B cell (primary cell): Measurements from ENCODE around the gene DDX54. TPM values are rescaled to one million over a fixed set of nuclear protein-coding genes. Genes with fewer than 3 reads are reported as not detected.
A peak's percentile ranks its signal among the peaks of the same experiment; 100 is the strongest.

ENCODE experiments used
- ATAC-seq: fragments of 200-7000 bp; cut with Tn5 transposase; one replicate; pipeline ENCODE4 v1.10.0; 2021; ENCODE audit warnings: low read depth, mild to moderate bottlenecking, moderate number of reproducible peaks, moderate library complexity
- CTCF ChIA-PET: fragments of 350-600 bp; sonication (Branson Sonifier 250); formaldehyde crosslinking; loops from one replicate; lab custom pipeline; 2021; ENCODE audit warnings: antibody characterized with exemption, inconsistent platforms; lab: Charles Lee
- POLR2A ChIA-PET: fragments of 350-600 bp; sonication (Branson Sonifier 250); formaldehyde crosslinking; loops from one replicate; lab custom pipeline; 2021; ENCODE audit warnings: antibody characterized with exemption; lab: Charles Lee
- DNase-seq: peaks from one replicate; pipeline ENCODE4 v3.0.0; 2013
- H2AFZ ChIP-seq: 2 replicates; pipeline ENCODE4 v1.6.1; 2012; ENCODE audit warnings: mild to moderate bottlenecking, low read depth, low read length; ENCODE audit not compliant: insufficient read depth, poor library complexity, severe bottlenecking
- H3K27ac ChIP-seq, 2 donors: 1 replicate in 1 of 2; 2 replicates in 1 of 2; pipeline ENCODE4 v1.5.1; 2012 to 2013; ENCODE audit warnings: low read length in 2 of 2, mild to moderate bottlenecking in 2 of 2, moderate library complexity in 1 of 2
- H3K27me3 ChIP-seq, 4 experiments: fragments of 200-600 bp in 1 of 4; sonication (generic) in 1 of 4; replicated peaks in 1 of 4; 1 replicate in 2 of 4; 2 replicates in 2 of 4; pipeline versions ENCODE4 v1.6.1 to v1.7.0; 2013 to 2016; ENCODE audit warnings: low read length in 3 of 4, mild to moderate bottlenecking in 2 of 4, mixed read lengths in 1 of 4, moderate library complexity in 1 of 4; ENCODE audit not compliant: insufficient read depth in 4 of 4, control insufficient read depth in 3 of 4; ENCODE audit errors: control extremely low read depth in 1 of 4
- H3K36me3 ChIP-seq, 2 experiments: replicated peaks in 1 of 2; 1 replicate in 1 of 2; 2 replicates in 1 of 2; pipeline versions ENCODE4 v1.6.1 to v1.7.1; 2013; ENCODE audit warnings: low read length in 1 of 2; ENCODE audit not compliant: insufficient read depth in 2 of 2, control insufficient read depth in 1 of 2; ENCODE audit errors: control extremely low read depth in 1 of 2, extremely low read depth in 1 of 2
- H3K4me1 ChIP-seq, 2 donors: fragments of 200-600 bp in 1 of 2; sonication (generic) in 1 of 2; 1 replicate in 1 of 2; 2 replicates in 1 of 2; pipeline versions ENCODE4 v1.5.1 to v1.6.1; 2013 to 2017; ENCODE audit warnings: low read length in 2 of 2; ENCODE audit not compliant: control insufficient read depth in 2 of 2, insufficient read depth in 2 of 2
- H3K4me2 ChIP-seq: replicated peaks from 2 replicates; pipeline ENCODE3; 2012; ENCODE audit warnings: mild to moderate bottlenecking, low read depth, low read length; ENCODE audit not compliant: poor library complexity, severe bottlenecking
- H3K4me3 ChIP-seq, 5 experiments: fragments of 200-600 bp in 1 of 5; sonication (generic) in 1 of 5; 1 replicate in 3 of 5; 2 replicates in 2 of 5; pipeline versions ENCODE4 v1.5.1 to v1.7.0; 2011 to 2016; ENCODE audit warnings: low read length in 4 of 5, mild to moderate bottlenecking in 4 of 5, low read depth in 2 of 5, control low read depth in 1 of 5, moderate library complexity in 1 of 5; ENCODE audit not compliant: insufficient read depth in 1 of 5; ENCODE audit errors: control extremely low read depth in 1 of 5, extremely low read depth in 1 of 5
- H3K79me2 ChIP-seq: fragments of 200-600 bp; sonication (generic); one replicate; pipeline ENCODE4 v1.6.0; 2016; ENCODE audit warnings: low read length; ENCODE audit not compliant: control insufficient read depth, insufficient read depth
- H3K9ac ChIP-seq: fragments of 200-600 bp; sonication (generic); 2 replicates; pipeline ENCODE4 v1.6.1; 2017; ENCODE audit warnings: mild to moderate bottlenecking, low read length, moderate library complexity
- H3K9me3 ChIP-seq, 3 donors: one replicate each; pipeline versions ENCODE4 v1.6.1 to v1.7.1; 2013; ENCODE audit warnings: low read length in 2 of 3; ENCODE audit not compliant: control insufficient read depth in 2 of 3, insufficient read depth in 1 of 3; ENCODE audit errors: control extremely low read depth in 1 of 3
- H4K20me1 ChIP-seq: 2 replicates; pipeline ENCODE4 v1.6.0; 2012; ENCODE audit warnings: mild to moderate bottlenecking, low read length; ENCODE audit not compliant: insufficient read depth, control insufficient read depth, poor library complexity, severe bottlenecking
- H3K27ac Mint-ChIP-seq: one replicate; pipeline ENCODE4 v1.8.0; 2021; ENCODE audit warnings: mixed read lengths
- H3K27me3 Mint-ChIP-seq: one replicate; pipeline ENCODE4 v1.8.0; 2021; ENCODE audit warnings: mixed read lengths
- H3K4me1 Mint-ChIP-seq: one replicate; pipeline ENCODE4 v1.8.0; 2021; ENCODE audit warnings: mixed read lengths
- H3K4me3 Mint-ChIP-seq: one replicate; pipeline ENCODE4 v1.8.0; 2021; ENCODE audit warnings: mixed read lengths
- H3K9me3 Mint-ChIP-seq: one replicate; pipeline ENCODE4 v1.8.0; 2022; ENCODE audit warnings: mixed read lengths; ENCODE audit not compliant: insufficient read depth
- EZH2 ChIP-seq: IDR thresholded peaks from 2 replicates; pipeline ENCODE4 v1.6.1; 2012; ENCODE audit warnings: borderline replicate concordance, low read depth, mild to moderate bottlenecking, moderate library complexity, low read length; ENCODE audit not compliant: insufficient read depth, poor library complexity, severe bottlenecking
- WGBS: methylation state at CpG from one replicate; pipeline ENCODE4 v1.1.5; 2013; ENCODE audit warnings: missing lambda C conversion rate; ENCODE audit not compliant: insufficient coverage; 5-methylcytosine and 5-hydroxymethylcytosine counted together
- intact Hi-C: fragments of 100-400 bp; cut with micrococcal nuclease; formaldehyde crosslinking; loops from one replicate; pipeline ENCODE4 v1.10.0; 2022
- polyA plus RNA-seq: library from polyadenylated mRNA; depleted of rRNA; stranded (reverse); fragments of >200 nt; gene quantifications from 2 replicates; pipeline ENCODE4 v1.2.3, GENCODE V29; 2012
- total RNA-seq, 2 donors: library from RNA; stranded (reverse); fragments of 120-200 nt in 1 of 2; gene quantifications; 1 replicate in 1 of 2; 2 replicates in 1 of 2; pipeline versions ENCODE4 v1.2.3 to v1.2.4, GENCODE V29; 2013 to 2022
- TF ChIP-seq, protein P1 (sequence below): fragments of 200-600 bp; IDR thresholded peaks from one replicate; pipeline ENCODE4 v1.8.0; 2022; ENCODE audit warnings: antibody characterized with exemption, mild to moderate bottlenecking

DDX54 gene
- total and polyA plus RNA-seq, 2 donors (not counting 1 experiment from before 2014, with no cell fraction given): 55.4 to 101 TPM

DNA sequence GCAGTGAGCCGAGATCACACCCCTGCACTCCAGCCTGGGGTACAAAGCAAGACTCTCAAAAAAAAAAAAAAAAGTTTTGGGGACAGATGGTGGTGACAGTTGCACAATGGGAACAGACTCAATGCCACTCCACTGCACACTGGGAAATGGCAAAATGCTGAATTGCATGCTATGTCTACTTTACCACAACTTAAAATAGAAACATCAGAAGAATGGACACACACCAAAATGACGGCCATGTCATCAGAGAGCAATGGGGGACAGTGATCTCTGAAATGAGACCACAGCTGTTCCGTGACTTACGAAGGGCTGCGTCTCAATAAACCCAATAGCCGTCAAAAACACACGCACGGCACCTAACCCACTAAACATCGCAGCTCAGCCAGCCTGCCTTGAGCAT is 13.7 kb downstream of the DDX54 start:
- Histone ChIP-seq H2AFZ (no peak overlapping the region), H3K27ac (no peak overlapping the region), H3K27me3 (no peaks in the 10 kb centered on the region), H3K4me3 (no peak overlapping the region), H3K36me3 (peaks cover 8 to 86% of the 10 kb centered on the region in 2 experiments), H3K4me2 (no peak overlapping the region), H3K9ac (no peak overlapping the region), H3K9me3 (peaks cover 0 to 1% (median under 1%) of the 10 kb centered on the region in 3 donors), H3K79me2 (peaks cover 39% of the 10 kb centered on the region), H4K20me1 (peaks cover 51% of the 10 kb centered on the region), H3K4me1 (peaks cover 20 to 30% of the 10 kb centered on the region in 2 donors)
- ChIA-PET CTCF (interaction anchor here (0.7 to 8.0 kb wide), 13 partner anchors 14 to 271 kb away, joined by 3 to 127 read pairs (median 4); partner anchors contain the start of gene RASAL1), POLR2A (interaction anchor here (0.7 to 1.3 kb wide), 3 partner anchors 13 to 123 kb away, joined by 4 to 6 read pairs (median 5); no protein-coding TSS in a partner anchor)
- Mint-ChIP-seq H3K27ac (peak overlapping the region; percentile 32), H3K9me3 (no peaks in the 10 kb centered on the region), H3K4me1 (peaks cover 37% of the 10 kb centered on the region), H3K4me3 (no peak overlapping the region), H3K27me3 (no peaks in the 10 kb centered on the region)
- no peak for ATAC-seq
- intact Hi-C loops: loop anchor here (5.0 kb wide), 1 partner anchor 94 kb away; no protein-coding TSS in a partner anchor
- 21% methylated on average over 4 of the region's 9 CpGs for WGBS
- TF ChIP-seq EZH2: no peak
- TF ChIP-seq, protein P1, sequence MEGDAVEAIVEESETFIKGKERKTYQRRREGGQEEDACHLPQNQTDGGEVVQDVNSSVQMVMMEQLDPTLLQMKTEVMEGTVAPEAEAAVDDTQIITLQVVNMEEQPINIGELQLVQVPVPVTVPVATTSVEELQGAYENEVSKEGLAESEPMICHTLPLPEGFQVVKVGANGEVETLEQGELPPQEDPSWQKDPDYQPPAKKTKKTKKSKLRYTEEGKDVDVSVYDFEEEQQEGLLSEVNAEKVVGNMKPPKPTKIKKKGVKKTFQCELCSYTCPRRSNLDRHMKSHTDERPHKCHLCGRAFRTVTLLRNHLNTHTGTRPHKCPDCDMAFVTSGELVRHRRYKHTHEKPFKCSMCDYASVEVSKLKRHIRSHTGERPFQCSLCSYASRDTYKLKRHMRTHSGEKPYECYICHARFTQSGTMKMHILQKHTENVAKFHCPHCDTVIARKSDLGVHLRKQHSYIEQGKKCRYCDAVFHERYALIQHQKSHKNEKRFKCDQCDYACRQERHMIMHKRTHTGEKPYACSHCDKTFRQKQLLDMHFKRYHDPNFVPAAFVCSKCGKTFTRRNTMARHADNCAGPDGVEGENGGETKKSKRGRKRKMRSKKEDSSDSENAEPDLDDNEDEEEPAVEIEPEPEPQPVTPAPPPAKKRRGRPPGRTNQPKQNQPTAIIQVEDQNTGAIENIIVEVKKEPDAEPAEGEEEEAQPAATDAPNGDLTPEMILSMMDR: no peak
- DNase-seq: no peak

DNA sequence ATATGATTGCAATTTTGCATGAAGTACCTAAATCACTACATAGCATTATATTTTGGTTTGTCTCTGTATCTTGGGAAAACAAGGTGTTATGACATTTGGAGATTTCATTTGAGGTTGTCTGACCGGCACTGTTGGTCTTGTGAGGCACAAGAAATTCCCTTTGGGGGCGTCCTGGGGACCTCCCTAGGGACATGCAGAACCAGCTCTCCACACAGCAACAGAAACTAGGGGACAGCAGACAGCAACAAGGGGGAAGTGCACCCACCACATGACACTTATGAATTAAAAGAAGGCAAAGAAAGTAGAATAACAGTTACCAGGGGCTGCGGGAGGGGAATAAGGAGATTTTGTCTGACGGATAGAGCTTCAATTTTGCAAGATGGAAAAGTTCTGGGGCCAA is 14.4 kb downstream of the DDX54 start:
- Histone ChIP-seq H3K27me3 (no peaks in the 10 kb centered on the region), H3K79me2 (peaks cover 39% of the 10 kb centered on the region), H3K9me3 (peaks cover 0 to 1% (median 0%) of the 10 kb centered on the region in 3 donors), H3K4me3 (no peak overlapping the region), H3K9ac (no peak overlapping the region), H3K36me3 (peaks cover 9 to 87% of the 10 kb centered on the region in 2 experiments), H3K27ac (no peak overlapping the region), H4K20me1 (peaks cover 54% of the 10 kb centered on the region), H3K4me2 (no peak overlapping the region), H2AFZ (no peak overlapping the region), H3K4me1 (peaks cover 20 to 30% of the 10 kb centered on the region in 2 donors)
- POLR2A ChIA-PET: interaction anchor here (1.3 kb wide), 1 partner anchor 14 kb away, joined by 4 read pairs; no protein-coding TSS in a partner anchor
- ATAC-seq: peak; percentile 26
- H3K4me3 Mint-ChIP-seq: peak overlapping the region; percentile 2
- no peak for DNase-seq
- H3K27ac Mint-ChIP-seq: peak overlapping the region; percentile 34
- no peaks in the 10 kb centered on the region for H3K9me3 Mint-ChIP-seq
- WGBS: 20% methylated on average over 1 of the region's 4 CpGs
- peaks cover 37% of the 10 kb centered on the region for H3K4me1 Mint-ChIP-seq
- CTCF ChIA-PET: interaction anchor here (1.2 to 8.0 kb wide), 6 partner anchors 15 to 271 kb away, joined by 3 to 127 read pairs (median 32); partner anchors contain the start of gene RASAL1
- no peaks in the 10 kb centered on the region for H3K27me3 Mint-ChIP-seq
- intact Hi-C loops: loop anchor here (5.0 kb wide), 1 partner anchor 94 kb away; no protein-coding TSS in a partner anchor
- no peak for TF ChIP-seq EZH2
- TF ChIP-seq, protein P1: no peak
